DMS53 (cell line): Measurements from ENCODE around the gene CRACR2B.

Experiments used
- DNase-seq: peaks from one replicate; lab custom pipeline; 2025; lab: John Stamatoyannopoulos, UW

CRACR2B gene

DNA sequence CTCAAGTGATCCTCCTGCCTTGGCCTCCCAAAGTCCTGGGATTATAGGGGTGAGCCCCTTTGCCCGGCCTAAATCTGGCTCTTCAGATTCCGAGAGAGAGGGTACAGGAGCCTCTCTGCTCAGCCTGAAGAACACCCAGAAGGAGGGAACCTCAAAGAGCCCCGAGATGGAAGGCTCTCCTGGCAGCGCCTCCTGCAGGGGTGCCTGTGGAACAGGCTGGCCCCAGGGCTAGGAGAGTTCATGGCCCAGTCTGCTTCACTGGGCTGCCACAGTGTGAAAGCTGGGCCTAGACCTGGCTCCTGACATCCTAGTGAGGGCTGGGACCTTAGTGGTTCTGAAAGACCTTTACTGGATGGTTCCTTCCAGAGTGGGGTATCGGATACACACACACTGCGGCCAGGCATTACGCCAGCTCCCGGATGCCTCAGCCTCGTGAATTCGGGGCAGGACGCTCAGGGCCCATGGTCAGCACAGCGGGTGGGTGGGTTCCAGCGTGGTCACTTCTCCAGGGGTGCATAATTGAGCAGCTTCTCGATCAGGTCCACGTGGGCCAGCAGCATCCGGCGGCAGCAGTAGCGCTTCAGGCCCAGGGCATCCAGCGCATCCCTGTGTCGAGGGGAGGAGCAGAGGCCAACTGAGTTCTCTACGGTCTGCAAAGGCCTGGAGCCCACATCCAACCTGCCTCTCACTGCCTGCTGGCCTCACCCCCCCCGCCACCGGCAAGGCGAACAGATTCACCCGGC is 12.3 kb downstream of the CRACR2B start:
- peak; percentile 49 for DNase-seq

DNA sequence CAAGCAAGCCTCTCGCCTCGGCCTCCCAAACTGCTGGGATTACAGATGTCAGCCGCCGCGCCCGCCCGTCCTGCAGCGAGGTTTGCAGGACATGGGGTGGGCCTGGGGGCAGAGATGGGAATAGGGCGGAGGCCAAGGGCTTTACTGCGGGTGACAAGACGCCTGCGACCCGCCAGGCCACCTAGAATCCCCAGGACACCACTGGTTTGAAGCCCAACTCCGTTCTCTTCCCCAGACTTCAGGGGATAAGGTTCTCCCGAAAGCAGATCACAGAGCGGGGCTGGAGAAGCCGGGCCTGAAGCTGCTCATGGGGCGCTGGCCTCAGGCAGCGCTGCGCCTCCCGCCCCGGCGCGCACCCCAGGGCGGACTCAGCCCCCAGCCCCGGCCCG is 14.3 kb downstream of the CRACR2B start:
- DNase-seq: peak; percentile 80

DNA sequence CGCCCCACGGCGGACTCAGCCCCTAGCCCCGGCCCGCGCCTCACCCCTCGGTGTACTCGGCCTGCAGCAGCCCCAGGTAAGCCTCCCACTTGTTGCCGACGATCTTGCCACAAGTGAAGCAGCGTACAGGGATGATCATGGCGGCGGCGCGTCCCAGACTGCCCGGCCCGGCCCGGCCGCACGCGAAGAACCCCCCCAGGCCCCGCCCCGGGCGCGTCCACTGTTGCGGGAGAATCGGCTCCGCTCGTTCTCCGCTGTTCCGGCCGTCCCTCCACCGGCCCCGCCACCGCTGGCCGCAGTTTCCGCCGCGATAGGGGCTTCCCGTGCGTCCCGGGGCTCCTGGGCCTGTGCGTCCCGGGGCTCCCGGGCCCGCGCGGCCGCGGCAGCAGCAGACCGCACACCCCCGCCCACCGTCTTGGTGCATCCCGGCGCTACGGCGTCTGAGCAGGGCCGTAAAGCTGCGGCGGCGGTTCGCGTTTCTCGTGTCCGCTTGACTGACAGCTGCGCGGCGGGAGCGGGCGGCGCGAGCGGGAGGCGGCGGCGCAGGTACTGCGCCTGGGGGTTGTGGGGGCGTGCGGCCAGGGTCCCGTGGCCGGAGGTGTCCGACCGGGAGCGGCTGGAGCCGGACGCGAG is 14.8 kb downstream of the CRACR2B start, which contains the start of the genes POLR2L and TSPAN4:
TSS of gene POLR2L (minus strand) at position 160 of the 633 bp plus-strand sequence. CDS start at position 139, 21 bp downstream.
TSS of gene TSPAN4 (plus strand) at position 483 of the 633 bp plus-strand sequence. CDS start 7,453 bp downstream, outside the sequence.
- peak; percentile 98 for DNase-seq

DNA sequence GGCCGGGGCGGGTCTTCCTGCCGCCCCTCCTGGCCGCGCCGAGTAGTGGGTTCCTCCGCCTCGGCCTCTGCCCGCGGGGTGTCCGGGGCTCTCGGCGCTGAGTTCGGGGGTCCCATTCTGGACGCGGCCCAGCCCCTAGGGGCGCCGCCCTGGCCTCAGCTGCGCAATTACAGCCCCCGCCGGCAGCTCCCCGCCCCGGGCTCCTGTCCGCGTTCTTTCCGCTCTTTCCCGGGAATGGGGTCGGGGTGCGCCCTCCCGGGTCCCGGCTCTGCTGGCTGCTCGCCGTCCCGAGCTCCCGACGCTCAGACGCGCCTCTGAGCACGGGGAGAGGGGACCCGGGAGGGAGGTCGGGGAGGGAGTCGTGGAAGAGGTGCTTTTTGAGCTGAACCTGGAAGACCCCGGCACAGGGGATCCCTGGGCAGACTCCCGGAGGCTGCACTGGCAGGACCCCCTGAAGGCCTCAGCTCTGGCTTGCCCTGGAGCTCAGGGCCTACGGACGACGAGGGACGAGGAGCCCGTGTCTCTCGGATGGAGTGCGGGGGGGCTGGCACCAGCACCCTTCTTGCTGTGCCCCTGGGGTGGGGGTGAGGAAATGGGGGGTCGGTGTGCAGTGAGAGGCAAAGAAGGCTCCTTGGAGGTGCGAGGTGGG is 15.5 kb downstream of the CRACR2B start:
- DNase-seq: peak; percentile 64

DNA sequence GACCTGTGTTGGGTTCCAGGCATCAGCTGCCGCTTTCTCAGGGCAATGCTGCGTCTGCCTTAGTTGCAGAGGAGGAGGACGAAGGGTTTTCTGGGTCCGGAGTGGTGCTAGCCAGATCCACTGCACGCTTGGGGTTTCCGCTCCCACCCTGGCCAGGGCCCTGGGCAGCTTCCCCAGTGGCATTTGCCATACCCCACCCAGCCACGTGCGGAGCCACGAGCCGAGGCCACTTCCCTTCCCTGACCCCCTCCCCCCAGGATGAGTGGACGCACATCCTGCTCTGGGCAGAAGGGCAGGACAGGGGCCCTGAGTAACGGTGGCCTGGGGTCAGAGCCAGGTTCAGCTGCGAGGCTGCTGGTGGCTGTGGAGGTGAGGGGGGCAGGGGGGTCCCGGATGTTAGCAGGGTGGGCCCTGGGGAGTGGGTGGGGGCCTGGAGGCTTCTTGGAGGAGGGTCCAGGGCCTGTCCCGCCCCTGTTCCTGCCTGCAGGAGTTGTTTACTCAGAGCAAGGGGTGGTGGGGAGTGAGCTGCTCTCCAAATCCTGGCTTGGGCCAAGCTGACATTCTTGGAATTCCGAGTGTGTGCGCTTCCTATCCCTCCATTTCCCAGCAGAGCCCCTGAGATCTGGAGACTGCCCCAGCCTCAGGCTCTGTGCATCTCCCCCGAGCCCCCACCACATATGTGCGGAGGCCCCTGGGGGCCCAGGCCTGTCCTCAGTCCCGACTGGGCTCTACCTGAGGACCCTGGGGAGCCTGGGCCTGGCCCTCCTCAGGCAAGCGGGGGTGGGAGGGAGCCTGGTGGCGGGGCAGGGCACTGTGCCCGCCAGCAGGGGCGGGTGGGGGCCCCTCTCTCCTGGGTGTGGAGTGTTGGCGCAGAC is 16.3 kb downstream of the CRACR2B start:
- DNase-seq: peak; percentile 74

DNA sequence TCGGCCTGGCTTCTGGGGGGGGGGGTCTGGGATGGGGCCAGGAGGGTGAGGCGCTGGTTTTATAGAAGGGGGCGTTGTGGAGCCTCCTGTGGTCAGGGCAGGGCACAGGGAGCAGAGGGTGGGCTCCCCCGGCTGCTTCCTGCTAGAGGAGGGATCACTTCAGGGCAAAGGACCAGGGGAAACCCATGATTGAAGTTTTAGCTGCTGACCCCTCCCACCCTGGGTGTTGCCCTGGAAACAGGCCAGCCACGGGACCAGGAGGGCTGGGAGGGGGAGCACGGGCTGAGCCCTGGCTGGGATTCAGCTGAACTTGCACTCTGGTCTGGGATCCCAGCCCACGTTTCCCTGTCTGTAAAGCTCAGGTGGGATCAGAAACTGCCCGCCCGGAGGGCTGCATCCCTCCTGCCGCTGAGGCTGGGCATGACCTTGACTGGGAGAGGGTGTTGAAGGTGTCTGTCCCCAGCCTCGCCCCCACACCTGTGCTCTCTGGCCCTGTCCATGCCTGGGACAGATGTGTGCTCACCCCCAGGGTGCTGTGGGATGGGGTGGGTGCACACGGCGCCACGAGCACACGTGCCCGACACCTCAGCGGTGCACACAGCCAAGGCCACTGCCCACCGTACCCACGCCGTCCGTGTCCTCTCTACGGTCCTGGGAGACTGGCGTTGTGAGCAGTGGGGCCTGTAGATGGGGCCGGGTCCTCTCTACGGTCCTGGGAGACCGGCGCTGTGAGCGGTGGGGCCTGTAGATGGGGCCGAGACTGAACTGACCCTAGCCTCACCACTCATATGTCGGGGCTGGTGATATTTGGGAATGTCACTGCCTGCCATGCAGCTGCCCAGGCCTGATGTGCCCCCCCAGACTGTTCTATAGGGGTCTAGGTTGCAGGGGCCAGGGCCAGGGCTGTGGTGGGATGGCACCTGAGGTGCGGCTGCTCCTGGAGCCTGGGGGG is 17.2 kb downstream of the CRACR2B start:
- DNase-seq: no peak

DNA sequence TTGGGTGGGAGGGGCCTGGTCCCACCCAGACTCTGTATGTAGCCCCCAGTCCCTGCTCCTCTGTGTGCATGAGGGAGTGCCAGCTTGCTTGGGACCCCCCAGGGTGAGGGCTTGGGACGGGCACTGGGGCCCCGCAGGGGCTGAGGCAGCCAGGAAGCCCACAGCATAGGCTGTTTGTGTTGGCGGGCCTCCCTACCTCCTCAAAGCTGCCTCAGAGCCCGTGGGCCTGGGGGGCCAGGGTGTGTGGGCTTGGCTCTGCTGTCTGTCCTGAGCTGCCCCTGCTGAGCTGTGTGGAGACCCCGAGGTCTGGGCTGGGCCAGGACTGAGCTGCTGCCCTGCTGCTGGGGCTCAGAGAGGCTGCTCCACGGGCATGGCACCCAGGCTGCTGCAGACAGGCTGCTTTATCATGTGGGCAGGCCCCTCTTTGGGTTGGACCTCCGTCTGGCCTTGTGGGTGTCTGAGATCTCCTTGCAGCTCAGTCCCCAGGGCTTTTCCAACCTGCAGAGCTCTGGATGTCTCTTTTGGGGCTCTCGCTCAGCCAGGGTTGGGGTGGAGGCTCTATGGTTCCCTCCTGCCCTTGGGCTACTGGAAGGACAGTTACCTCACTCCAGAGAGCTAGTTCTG is 18.3 kb downstream of the CRACR2B start:
- no peak for DNase-seq

DNA sequence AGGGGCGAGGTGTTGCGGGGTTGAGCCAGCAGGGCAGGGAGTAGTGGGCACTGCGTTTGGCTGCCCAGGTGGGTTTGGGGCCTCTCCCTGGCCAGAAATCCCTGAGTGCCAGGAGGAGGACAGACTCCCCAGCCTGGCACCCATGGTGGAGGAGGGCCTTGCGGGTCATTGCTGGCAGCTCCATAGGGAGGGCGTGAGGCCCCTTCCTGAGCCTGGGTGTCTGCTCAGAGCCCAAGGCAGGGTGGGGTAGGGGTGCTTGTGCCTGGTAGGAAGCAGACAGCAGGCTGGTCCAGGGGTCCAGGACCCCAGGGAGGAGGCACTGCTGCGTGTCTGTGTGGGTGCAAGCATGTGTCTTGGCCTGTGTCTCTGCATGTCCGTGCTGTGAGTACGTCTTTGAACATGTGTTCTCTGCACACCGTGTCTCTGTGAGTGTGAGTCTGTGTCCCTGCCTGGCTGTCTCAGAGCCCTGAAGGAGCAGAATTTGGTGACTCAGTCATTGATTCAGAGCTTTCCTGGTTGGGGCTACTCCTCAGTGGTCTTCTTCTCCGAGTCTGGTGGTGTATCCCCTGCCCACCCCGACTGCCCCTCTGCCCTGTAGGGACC is 18.9 kb downstream of the CRACR2B start:
- DNase-seq: no peak

DNA sequence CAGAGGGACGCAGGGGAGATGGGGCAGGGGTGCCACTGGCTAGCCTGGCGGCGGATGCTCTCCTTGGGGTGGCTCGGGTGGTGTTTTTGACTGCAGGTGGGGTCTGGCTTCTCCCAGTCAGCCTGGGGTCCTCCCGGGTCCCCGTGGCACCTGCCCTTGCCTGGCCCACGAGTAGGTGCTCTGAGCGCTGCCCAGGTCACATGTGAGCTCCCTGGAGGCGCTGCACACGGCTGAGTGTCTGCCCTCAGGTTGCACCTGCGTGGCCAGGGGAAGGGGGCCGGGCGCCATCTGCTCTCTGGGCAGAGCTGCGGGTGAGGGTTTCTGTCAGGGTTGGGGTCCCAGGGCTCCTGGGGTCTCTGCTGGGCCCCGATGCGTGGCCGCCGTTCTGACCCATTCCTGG is 20.2 kb downstream of the CRACR2B start:
- DNase-seq: peak; percentile 66

DNA sequence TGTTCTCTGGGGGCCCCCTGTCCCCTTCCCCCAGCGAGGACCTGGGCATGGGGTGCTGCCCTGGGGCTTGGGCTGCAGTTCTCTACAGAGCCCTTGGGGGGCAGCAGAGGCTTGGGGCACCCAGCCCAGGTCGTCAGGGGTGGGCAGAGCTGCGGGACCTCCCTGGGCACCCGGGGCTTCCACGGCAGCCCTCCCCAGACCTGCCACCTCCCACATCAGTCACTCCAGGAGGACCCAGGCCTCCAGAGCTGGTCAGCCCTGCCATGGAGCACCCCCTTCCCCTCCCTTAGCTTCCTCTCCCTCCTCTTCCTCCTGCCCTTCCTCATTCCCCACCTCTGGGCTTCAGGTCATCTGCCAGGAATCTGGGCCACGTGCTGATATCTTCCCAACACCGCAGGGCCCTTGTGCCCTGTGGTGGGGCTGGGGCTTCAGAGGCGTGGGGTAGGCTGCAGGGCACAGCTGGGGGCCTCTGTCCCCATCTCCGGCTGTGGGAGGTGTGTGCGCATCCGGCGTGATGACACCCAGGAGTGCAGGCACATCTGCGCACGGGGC is 20.7 kb downstream of the CRACR2B start:
- DNase-seq: peak; percentile 83

DNA sequence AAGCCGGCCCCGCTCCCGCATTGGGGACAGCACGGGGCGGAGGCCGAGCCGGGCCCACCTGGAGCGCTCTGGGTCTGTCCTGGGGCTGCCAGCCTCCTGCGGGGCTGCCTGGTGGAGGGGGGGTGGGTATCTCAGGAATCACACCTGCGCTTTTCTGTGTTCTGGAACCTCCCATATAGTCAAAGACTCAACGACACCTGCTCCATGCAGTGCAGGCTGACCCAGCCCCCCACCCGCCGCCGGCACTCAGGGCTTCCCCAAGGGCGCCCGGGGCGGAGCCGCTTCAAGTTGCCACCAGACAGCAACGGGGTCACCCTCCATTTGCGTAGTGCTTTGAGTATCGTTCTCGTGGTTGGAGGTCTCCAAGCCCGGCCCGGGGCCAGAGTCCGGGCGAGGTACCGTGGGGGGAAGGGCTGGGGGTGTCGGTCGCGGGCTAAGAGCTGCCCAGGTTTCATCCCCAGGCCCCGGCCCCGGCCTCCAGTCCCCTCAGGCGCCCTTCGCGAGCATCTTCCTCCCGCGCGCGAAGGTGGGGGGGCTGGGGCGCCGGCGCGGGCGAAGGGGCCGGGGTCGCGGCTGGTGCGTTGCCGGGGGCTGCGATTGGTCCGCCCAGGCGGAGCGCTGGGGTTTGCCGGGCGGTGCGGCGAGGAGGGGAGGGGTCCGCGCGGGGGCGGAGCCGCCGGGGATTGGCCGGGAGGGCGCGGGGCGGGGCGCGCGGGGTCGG is 21.5 kb downstream of the CRACR2B start:
- peak; percentile 90 for DNase-seq

DNA sequence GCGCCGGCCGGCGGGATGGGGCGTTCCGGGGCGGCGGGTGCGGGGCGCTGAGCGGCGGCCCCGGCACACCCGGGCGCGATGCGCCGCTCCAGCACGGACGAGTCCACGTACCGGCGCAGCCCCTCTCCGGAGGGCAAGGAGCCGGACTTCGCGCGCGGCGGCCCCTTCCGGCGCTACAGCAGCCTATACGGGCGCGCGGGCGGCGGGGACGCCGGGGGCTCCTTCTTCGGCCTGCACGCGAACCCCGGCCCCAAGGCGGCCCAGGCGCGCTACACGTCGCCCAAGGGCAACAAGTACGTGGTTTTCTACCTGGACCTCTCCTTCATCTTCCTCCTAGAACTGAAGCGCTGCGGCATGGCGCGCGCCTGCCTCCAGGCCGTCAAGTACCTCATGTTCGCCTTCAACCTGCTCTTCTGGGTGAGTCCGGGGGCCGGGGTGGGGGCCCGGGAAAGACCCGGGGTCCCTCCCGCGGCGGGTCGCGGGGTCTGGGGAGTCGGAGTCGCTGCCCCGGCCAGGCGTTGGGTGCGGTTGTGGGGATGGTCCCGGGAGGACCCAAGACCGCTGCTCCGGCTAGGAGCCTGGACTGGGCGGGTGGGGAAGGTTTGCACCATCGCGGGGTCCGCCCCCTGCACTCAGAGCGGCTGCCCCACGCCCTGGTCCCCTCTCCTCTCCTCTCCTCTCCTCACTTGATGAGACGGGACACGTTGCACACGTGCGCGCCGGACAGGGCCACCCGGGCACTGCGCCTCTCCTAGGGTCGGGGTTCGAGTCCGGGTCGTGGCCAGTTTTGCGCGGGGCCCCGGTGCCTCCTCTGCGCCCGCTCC is 22.4 kb downstream of the CRACR2B start:
- DNase-seq: peak; percentile 82

DNA sequence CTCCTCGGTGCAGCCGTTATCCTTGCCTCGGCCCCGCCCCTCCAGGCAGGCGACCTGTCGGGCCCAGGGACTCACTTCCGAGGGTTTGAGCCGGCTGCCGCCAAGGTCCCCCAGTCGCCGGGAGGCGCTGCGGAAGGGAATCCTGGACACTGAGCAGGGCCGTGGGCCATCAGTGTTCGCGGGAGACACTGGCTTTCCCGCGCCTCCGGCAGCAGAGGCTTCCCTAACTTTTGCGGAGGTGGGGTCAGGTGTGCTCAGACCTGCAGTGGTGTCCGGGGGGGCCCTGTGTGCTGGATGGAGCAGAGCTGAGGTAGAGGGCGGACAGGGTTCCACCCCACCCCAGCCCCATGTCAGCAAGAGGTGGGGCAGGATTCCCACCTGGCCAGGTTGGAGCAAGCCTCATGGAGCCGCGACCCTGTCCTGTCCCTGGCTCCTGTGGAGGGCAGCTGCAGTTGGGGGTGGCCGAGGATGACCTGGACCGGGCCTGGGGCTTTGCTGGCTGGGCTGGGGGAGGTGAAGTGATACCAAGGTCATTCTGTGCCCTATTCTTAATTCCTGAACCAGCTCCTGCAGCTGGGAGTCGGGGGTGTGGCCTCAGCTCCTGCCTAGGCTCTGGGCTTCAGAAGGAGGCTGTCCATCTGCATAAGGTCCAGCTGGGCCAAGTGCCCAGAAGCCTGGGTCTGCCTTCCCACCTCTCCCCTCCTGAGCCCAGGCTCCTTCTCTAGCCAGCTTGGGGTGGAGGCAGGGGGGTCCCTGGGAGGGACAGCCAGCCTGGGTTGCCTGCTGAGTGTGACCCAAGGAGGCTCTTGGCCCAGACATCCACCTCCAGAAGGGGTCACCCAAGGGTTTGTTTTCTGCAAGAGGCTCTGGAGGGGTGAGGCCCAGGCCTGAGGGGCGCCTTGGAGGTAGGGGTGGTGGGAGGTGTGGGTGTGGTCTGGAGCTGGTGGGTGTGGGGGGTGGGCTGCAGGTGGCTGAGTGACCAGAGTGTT is 23.4 kb downstream of the CRACR2B start:
- peak; percentile 83 for DNase-seq

DNA sequence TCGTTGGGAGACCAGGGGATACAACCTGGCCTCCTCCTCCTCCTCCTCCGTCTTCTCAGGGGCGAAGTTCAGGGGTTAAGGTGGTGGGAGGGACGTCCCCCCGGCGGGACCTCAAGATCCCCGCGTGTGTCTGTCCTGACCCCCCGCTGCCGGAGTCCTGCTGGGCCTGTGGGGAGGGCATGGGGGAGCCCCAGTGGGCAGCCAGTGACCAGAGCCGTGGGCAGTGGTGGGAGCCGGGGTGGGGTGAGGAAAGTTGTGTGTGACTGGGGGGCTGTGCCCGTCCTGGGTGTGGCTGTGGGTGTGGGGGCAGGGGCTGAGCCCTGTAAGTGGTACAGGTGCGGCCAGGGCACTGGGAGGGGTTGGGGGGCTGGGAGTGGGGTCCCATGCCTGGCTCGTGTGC is 25.0 kb downstream of the CRACR2B start:
- DNase-seq: no peak

DNA sequence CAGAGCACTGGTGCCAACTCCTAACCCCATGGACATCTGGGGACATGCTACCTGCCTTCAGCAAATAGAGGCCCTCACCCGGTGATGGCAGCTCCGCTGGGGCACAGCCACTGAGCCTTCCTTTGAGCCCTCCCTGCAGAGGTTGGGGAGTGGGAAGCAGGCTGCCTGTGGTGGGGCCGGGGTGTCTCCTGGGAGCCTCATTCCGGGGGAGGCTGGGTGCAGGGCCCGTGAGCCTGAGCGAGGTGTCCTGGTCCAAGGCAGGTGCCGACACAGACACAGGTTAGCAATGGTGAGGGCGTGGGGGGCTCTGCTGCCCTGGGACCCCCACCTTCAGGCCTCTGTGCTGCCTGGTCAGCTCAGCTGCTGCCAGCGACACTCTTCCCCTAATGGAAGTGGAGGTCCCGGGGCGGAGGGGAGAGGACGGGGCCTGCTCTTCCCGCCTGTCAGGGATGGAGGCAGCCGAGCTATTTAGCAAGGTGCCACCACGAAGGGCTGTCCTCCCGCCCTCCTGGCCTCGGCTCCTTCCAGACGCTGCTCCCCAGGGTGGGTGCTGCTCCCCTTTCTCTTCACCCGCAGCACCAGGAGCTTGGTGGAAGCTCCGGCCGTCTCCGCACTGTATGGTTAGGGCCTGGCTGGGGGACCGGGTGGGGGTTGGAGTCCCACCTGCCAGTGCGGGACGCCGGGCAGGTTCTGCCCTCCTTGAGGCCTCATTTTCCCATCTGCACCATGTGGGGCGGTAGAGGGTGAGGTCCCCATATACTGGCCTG is 26.1 kb downstream of the CRACR2B start:
- DNase-seq: no peak
